ENCODE results near the gene NSF.
A peak's percentile ranks its signal among the peaks of the same experiment; 100 is the strongest.
"Not testable (repeated sequence)": the region's sequence is repeated elsewhere in the genome, so short reads cannot be mapped to it uniquely, and the experiment has no call there.

Gene NSF

DNA sequence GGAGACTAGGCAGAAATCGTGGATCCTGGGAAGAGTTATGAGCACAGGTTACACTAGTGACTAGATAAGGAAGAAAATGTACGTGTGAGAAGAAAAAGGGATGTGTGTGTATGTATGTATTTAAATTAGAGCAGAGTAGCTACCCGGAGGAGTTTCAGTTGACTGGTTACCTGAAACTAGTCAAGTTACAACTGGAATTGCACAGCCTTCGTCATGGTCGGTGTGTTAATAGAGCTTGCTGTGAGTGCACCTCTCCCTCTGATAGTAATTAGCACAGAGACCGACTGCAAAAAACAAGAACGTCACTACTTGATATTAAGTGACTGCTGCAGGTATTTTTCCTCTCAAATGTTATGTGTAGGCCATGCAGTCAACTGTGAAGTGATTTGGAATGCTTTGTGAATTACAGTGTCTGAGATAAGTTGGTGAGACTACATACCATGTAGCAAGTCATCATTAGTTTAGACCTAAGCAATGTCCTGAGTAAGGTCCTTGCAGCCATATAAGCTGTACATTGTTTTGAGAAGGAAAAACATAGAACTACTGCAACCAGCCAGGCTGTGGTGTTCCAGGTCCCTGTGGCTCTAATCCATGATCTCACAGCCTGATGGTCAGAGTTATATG lies 132.3 kb downstream of the NSF start:
- no peak for DNase-seq

DNA sequence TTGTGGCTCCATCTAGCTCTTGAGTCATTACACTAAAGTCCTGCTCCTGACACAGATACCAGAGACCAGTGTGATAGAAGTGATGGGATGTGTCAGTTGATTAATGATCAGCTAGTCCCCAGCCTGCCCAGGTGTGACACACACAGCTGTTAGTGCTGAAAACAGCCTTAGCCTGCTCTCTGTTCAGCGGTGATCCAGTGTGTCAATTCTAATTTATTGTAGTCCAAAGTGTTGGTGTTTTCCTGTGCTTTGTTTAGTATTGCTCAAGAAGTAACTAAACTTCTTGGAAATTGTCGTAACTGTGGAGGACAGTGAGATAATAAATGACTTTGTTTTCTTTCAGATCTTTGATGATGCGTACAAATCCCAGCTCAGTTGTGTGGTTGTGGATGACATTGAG lies 135.7 kb downstream of the NSF start:
- DNase-seq: no peak

DNA sequence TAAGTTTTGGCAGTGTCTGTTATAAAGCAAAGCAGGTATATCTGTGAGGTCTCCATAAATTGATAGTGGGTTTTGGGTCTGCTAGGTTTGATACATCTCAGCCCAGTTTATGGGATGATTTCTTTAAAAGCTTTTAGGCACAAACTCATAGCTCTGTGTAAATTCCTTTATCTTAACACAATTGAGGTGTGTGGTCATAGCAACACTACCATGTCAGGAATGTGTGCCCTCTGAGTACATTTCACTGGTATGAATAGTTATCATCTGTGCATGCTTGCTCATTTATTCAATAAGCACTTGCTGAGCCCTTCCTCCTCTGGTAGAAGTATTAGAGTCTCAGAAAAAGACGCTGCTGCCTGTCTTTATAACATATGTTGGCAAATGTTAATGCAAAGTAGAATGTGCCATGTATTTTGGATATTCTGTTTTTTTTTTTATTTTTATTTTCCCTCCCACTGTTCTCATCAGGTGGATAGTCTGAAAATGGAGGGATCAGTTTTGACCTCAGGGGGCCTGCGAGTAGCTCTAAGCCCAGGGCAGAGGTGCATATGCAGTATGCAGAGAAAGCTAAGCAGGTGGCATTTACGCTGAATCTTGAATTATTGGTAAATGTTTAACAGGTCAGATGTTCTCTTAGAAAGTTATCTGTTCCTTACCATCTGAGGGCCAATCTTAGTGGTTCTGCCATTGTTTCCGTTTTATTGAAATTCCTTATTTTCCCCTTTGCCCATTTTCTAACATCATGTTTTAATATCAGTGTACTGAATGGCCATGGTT lies 137.3 kb downstream of the NSF start:
- DNase-seq: no peak

- DNase-seq: no peak
Observed at GRCh38 chr17:46730026-46730425, 139.6 kb downstream of the NSF start.

DNA sequence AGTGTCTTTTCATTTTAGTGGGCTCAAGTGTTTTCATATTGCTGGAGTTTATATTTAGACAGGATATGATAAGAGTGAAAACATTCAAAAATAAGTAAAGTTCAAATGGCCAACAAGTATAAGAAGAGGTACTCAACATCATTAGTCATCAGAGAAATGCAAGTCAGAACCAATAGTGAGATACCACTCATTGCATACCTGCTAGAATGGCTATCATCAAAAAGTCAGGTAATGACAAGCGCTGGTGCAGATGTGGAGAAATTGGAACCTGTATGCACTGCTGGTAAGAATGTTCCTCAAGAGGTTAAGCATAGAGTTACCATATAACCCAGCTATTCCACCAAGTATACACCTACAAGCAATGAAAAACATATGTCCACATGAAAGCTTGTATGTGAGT lies 140.2 kb downstream of the NSF start:
- DNase-seq: no peak

- DNase-seq: no peak
Observed at GRCh38 chr17:46732160-46732559, 141.7 kb downstream of the NSF start.

- no peak for DNase-seq
Observed at GRCh38 chr17:46732754-46733398, 142.4 kb downstream of the NSF start.

GRCh38 chr17:46733837-46734475 lies 143.5 kb downstream of the NSF start:
- no peak for DNase-seq

DNA sequence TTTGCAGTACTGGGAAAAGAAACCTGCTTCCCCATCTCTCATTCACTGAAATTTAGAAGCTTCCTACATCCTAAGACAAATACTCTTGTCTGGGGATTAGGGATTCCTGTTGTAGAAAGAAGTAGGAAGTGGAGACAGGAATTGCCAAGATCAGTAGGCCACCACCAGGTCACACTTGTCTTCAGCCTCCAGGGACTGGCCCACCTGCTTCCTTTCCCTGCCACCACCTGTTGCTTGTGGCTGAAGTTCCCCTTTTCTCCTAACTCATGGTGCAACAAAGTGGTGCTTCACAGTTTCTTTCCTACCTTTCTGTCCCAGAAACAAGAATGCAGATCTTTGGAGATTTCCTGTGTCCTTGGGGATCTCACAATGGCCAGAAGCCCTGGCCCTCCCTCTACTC lies 145.6 kb downstream of the NSF start:
- peak; percentile 42 for DNase-seq

DNA sequence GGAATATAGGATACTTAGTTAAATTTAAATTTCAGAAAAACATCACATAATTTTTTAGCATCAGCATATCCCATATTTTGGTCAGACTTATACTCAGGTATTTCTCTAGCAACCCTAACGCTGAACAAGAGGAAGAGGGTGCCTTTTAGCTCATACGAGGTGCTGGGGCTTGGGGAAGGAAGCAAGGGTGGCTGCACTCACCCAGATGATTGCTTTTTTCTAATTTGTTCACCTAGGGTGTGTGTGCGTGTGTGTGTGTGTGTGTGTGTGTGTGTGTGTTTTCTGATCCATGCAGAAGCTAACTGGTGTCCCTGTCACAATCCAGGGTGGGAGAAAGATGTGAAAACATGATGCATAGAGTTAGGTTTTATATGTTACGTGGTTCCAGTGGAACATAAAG lies 146.9 kb downstream of the NSF start:
- no peak for DNase-seq

- no peak for DNase-seq
Observed at GRCh38 chr17:46738544-46738943, 148.1 kb downstream of the NSF start.

- no peak for DNase-seq
Observed at GRCh38 chr17:46739982-46740381, 149.5 kb downstream of the NSF start.

- no peak for DNase-seq
Observed at GRCh38 chr17:46741122-46741730, 150.8 kb downstream of the NSF start.

GRCh38 chr17:46742565-46743270 lies 152.2 kb downstream of the NSF start:
- DNase-seq: no peak

- no peak for DNase-seq
Observed at GRCh38 chr17:46744441-46744840, 154.0 kb downstream of the NSF start.

- DNase-seq: no peak
Observed at GRCh38 chr17:46745376-46745775, 154.9 kb downstream of the NSF start.

GRCh38 chr17:46751425-46751824 lies 161.0 kb downstream of the NSF start:
- no peak for DNase-seq

- DNase-seq: no peak
Observed at GRCh38 chr17:46753776-46754175, 163.3 kb downstream of the NSF start.

GRCh38 chr17:46756081-46756735 lies 165.7 kb downstream of the NSF start:
- DNase-seq: no peak

DNA sequence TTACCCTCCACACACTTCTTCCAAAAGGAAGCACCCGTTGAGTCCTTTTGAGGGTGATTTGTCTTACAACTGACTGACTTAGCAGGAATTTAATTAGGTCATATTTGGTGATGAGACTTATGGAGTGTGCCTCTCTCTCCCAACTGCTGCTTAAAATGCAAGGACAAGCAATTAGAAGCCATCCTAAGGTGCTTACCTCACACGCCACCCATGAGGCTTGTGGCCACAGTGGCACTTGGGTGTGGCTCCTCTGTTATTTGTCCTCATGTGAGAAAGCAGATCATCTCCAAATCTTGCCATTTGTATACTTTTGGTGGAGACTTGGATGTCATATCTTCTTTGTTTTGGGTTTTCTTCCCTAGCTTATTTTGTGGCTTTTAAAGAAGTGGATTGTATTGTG lies 166.4 kb downstream of the NSF start:
- no peak for DNase-seq

GRCh38 chr17:46757588-46757987 lies 167.1 kb downstream of the NSF start:
- not testable (repeated sequence) for DNase-seq

DNA sequence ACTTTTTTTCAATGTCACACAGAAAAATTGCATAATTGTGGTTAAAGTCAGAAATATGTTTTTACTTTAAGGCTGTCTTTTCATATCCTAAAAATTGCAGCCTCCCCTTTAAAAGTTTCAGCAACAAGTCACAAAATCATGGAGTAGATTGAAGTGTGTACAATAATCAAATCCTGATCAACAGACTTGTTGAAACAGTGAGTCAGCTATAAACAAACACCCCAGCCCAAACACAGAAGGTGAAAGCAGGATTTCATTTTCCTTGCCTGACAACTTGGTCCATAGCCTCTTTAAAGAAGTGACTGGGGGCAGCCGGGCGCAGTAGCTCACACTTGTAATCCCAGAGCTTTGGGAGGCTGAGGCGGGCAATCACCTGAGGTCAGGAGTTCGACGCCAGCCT lies 168.1 kb downstream of the NSF start:
- no peak for DNase-seq

Measured in GDM1 (cell line).